A673 (cell line): ENCODE results near the gene PNKD.

Experiments used
- EZH2 ChIP-seq: fragments of 200-600 bp; sonication (generic); IDR thresholded peaks from 2 replicates; pipeline ENCODE4 v1.6.1; 2017; ENCODE audit warnings: borderline replicate concordance, low read depth, mild to moderate bottlenecking, mixed read lengths, antibody characterized with exemption, low read length; ENCODE audit not compliant: poor library complexity, severe bottlenecking
- TF ChIP-seq, protein P1 (sequence below): fragments of 300-800, 200-600 bp; sonication (generic); conservative IDR thresholded peaks from 2 replicates; pipeline ENCODE4 v1.5.1; 2017; ENCODE audit warnings: low read depth, mild to moderate bottlenecking, antibody characterized with exemption, low read length, moderate library complexity, mixed read lengths

DNA sequence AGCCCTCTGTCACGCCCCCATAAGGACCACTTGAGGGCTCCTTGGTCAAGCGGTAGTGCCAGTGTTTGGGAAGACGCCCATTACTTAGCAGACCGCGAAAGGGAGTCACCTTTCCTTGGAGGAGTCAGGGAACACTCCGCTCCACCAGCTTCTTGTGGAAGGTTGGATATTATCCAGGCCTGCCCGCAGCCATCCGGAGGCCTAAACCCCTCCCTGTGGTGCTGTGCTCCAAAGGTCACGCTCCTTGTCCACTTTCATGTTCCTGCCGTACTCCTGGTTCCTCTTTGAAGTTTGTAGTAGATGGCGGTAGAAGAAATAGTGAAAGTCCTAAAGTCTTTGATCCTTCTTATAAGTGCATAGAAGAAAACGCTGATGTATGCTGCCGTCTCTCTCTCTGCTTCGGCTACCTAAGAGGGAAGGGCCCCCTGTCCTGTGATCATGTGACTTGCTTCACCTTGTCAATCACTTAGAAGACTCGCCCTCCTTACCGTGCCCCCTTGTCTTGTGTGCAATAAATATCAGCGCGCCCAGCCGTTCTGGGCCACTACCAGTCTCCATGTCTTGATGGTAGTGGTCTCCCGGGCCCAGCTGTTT, 84.6 kb downstream of the PNKD start:
- TF ChIP-seq, protein P1, sequence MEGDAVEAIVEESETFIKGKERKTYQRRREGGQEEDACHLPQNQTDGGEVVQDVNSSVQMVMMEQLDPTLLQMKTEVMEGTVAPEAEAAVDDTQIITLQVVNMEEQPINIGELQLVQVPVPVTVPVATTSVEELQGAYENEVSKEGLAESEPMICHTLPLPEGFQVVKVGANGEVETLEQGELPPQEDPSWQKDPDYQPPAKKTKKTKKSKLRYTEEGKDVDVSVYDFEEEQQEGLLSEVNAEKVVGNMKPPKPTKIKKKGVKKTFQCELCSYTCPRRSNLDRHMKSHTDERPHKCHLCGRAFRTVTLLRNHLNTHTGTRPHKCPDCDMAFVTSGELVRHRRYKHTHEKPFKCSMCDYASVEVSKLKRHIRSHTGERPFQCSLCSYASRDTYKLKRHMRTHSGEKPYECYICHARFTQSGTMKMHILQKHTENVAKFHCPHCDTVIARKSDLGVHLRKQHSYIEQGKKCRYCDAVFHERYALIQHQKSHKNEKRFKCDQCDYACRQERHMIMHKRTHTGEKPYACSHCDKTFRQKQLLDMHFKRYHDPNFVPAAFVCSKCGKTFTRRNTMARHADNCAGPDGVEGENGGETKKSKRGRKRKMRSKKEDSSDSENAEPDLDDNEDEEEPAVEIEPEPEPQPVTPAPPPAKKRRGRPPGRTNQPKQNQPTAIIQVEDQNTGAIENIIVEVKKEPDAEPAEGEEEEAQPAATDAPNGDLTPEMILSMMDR: no peak
- no peak for TF ChIP-seq EZH2
